Esophagus squamous epithelium (tissue), 5 donors: Measurements from ENCODE around the gene RIN3. TPM values are rescaled to one million over a fixed set of nuclear protein-coding genes. Genes with fewer than 3 reads are reported as not detected.
A peak's percentile ranks its signal among the peaks of the same experiment; 100 is the strongest.

Experiments
- DNase-seq: peaks from one replicate; lab custom pipeline; 2025; lab: John Stamatoyannopoulos, UW
- H3K27ac ChIP-seq, 4 donors: fragments of 200-600 bp; sonication (generic); one replicate each; pipeline ENCODE4 v1.5.1; 2016 to 2019; ENCODE audit warnings: mild to moderate bottlenecking in 1 of 4
- H3K27me3 ChIP-seq, 4 donors: fragments of 200-600 bp; sonication (generic); 1 replicate in 3 of 4; 2 replicates in 1 of 4; pipeline versions ENCODE4 v1.5.1 to v1.6.0; 2017 to 2021; ENCODE audit warnings: antibody characterized with exemption in 1 of 4
- H3K36me3 ChIP-seq, 3 donors: fragments of 200-600 bp; sonication (generic); one replicate each; pipeline ENCODE4 v1.5.1; 2016 to 2019
- H3K4me1 ChIP-seq, 3 donors: fragments of 200-600 bp; sonication (generic); one replicate each; pipeline ENCODE4 v1.5.1; 2017 to 2019
- H3K4me3 ChIP-seq, 4 donors: fragments of 200-600 bp; sonication (generic); 1 replicate in 3 of 4; 2 replicates in 1 of 4; pipeline ENCODE4 v1.5.1; 2016 to 2019; ENCODE audit warnings: mild to moderate bottlenecking in 2 of 4, moderate library complexity in 1 of 4
- H3K9me3 ChIP-seq, 3 donors: fragments of 200-600 bp; sonication (generic); one replicate each; pipeline ENCODE4 v1.5.1; 2016 to 2019
- CTCF ChIP-seq, 6 experiments: fragments of 450-650 bp in 4 of 6; fragments of 200-600 bp in 2 of 6; sonication (generic) in 2 of 6; IDR thresholded peaks; one replicate each; pipeline ENCODE4 v1.5.1; 2016 to 2019; ENCODE audit warnings: antibody characterized with exemption in 6 of 6, mild to moderate bottlenecking in 4 of 6, moderate library complexity in 4 of 6
- POLR2A ChIP-seq, 4 donors: fragments of 450-650 bp; IDR thresholded peaks; one replicate each; pipeline ENCODE4 v1.6.1; 2017; ENCODE audit warnings: antibody characterized with exemption in 4 of 4, mild to moderate bottlenecking in 4 of 4, moderate library complexity in 3 of 4
- WGBS, 2 donors: methylation state at CpG; one replicate each; pipeline ENCODE4 v1.1.5; 2018; 5-methylcytosine and 5-hydroxymethylcytosine counted together
- intact Hi-C: fragments of 100-400 bp; cut with DNase I; formaldehyde crosslinking; loops from one replicate; pipeline ENCODE4 v1.15.0; 2022
- total RNA-seq, 4 donors: library from RNA; depleted of rRNA; stranded (reverse); fragments of >200 nt; gene quantifications; one replicate each; pipeline ENCODE4 v1.1.0, GENCODE V29; 2016
- donor health status: DM: yes; HTN: yes; CAD: no.

The RIN3 gene
- total RNA-seq, 4 donors from 2014 or later, result 1.9 to 9.7 (median 4.4) TPM

DNA sequence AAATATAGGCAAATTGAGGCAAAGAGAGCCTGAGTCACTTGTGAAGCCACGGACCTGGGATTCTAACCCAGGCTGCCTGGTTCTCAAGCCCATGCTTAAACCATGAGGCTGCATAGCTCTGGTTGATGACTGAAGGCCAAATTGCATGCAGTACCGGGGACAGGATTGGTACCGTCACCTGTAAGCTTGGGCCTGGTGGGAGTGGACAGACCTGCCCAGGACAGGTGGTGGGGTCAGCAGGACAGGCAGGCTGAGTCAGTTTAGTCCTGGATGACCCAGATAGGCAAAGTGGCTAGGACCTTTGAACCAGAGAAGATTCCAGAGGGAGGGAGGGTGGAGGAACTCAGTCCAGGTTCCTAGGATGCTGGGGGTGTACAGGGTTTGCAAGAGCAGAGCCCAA lies 25.8 kb downstream of the RIN3 start:
- Histone ChIP-seq H3K9me3 (no peaks in the 10 kb centered on the region), H3K36me3 (no peaks in the 10 kb centered on the region), H3K4me3 (no peak overlapping the region), H3K27me3 (no peaks in the 10 kb centered on the region), H3K4me1 (peaks cover 0 to 56% (median 19%) of the 10 kb centered on the region in 3 donors), H3K27ac (peak overlapping the region; percentile 62 to 92 (median 76))
- intact Hi-C loops, result no loop called here
- TF ChIP-seq POLR2A (IDR thresholded peaks at IDR 0.05) (no peak), CTCF (IDR thresholded peaks at IDR 0.05) (no peak)
- WGBS, 2 donors, result 87% methylated on average over 3 of the region's 3 CpGs
- DNase-seq, result no peak

DNA sequence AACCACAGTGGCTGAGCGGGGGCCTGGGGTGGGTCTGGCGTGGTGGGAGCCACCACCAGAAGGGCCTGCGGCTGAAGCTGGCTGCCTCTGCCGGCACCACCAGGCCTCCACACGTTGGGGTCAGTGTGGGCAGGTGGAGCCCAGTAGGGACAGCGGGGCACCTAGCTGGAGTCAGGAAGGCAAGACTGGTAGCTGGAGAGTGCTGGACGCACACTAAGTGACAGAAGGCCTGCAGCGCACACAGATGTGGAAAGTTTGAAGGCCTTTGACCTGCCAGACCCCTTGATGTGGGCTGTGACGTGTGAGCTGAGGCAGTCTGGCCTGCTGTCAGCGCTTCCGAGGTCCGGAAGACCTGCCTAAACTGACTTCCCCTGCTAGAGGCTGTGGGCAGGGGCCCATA lies 26.3 kb downstream of the RIN3 start:
- no peak for DNase-seq
- WGBS, 2 donors, result 79 to 80% methylated on average over 2 to 11 of the region's 12 CpGs
- no peak overlapping the region for H3K4me3 ChIP-seq

GRCh38 chr14:92540472-92541048 lies 27.0 kb downstream of the RIN3 start:
- peaks cover 0 to 45% (median 19%) of the 10 kb centered on the region in 3 donors for H3K4me1 ChIP-seq
- no peaks in the 10 kb centered on the region for H3K27me3 ChIP-seq
- intact Hi-C loops, result no loop called here
- H3K27ac ChIP-seq, result peak overlapping the region; percentile 62 to 92 (median 76)
- H3K9me3 ChIP-seq, result no peaks in the 10 kb centered on the region
- no peaks in the 10 kb centered on the region for H3K36me3 ChIP-seq
- 13 to 16% methylated on average over 3 to 4 of the region's 6 CpGs for WGBS, 2 donors
- no peak overlapping the region for H3K4me3 ChIP-seq
- peak; percentile 23 for DNase-seq
- TF ChIP-seq CTCF (IDR thresholded peaks at IDR 0.05) (no peak), POLR2A (IDR thresholded peaks at IDR 0.05) (no peak)

More for the DNA sequence above, 26.3 kb downstream of the RIN3 start:
- TF ChIP-seq POLR2A (IDR thresholded peaks at IDR 0.05) (no peak), CTCF (IDR thresholded peaks at IDR 0.05) (no peak)
- Histone ChIP-seq H3K36me3 (no peaks in the 10 kb centered on the region), H3K4me1 (peaks cover 0 to 52% (median 19%) of the 10 kb centered on the region in 3 donors), H3K27ac (peak overlapping the region; percentile 62 to 92 (median 76)), H3K27me3 (no peaks in the 10 kb centered on the region), H3K9me3 (no peaks in the 10 kb centered on the region)
- intact Hi-C loops, result no loop called here

DNA sequence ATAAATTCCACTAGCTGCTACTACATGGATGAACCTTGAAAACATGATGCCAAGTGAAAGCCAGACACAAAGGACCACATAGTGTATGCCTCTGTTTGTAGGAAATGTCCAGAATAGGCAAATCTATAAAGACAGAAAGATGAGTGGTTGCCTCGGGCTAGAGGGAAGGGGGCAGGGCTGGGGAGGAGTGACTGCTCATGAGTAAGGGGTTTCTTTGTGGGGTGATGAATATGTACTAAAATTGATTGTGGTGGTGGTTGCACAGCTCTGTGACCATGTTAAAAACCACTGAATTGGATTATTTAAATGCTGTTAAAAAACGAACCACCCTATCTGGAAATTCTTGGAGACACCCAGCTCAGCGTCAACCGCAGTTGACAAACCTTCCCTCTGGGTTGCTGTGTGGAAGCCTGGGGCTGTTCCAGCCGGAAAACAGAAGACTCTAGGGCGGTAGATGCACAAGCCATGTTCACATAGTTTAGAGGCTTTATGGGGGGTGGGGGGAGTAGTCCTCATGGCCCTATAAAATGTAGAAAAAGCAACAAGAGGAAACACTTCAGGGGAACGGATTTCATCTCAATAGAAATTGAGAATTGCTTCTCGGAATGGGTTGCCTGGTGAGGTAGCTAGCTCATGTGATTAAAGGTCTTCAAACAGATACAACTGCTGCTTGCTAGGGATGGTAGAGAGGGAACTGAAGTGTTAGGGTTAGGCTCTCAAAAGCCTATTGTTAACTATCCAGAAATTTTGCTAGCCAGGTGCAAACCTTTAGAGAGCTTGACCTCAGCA lies 29.4 kb downstream of the RIN3 start:
- intact Hi-C loops, result no loop called here
- Histone ChIP-seq H3K4me3 (no peak overlapping the region), H3K9me3 (no peaks in the 10 kb centered on the region), H3K4me1 (peaks cover 0 to 32% (median 19%) of the 10 kb centered on the region in 3 donors), H3K27ac (no peak overlapping the region), H3K27me3 (no peaks in the 10 kb centered on the region), H3K36me3 (no peaks in the 10 kb centered on the region)
- TF ChIP-seq POLR2A (IDR thresholded peaks at IDR 0.05) (no peak), CTCF (IDR thresholded peaks at IDR 0.05) (no peak)
- 67 to 69% methylated on average over 8 of the region's 8 CpGs for WGBS, 2 donors
- DNase-seq, result no peak
